Hindlimb muscle (tissue), 1 donor: Measurements from ENCODE around the gene PIP5KL1. TPM values are rescaled to one million over a fixed set of nuclear protein-coding genes. Genes with fewer than 3 reads are reported as not detected.
"Not testable (repeated sequence)": the region's sequence is repeated elsewhere in the genome, so short reads cannot be mapped to it uniquely, and the experiment has no call there.

Experiments
- DNase-seq: peaks from one replicate; pipeline ENCODE4 v3.0.0-alpha.2; 2013
- polyA plus RNA-seq: library from polyadenylated mRNA; unstranded; fragments of 120-200 nt; gene quantifications from one replicate; pipeline ENCODE4 v1.2.1, GENCODE V29; 2013; ENCODE audit not compliant: insufficient read length

PIP5KL1 gene
- polyA plus RNA-seq, 1 donor, result 3.3 TPM

DNA sequence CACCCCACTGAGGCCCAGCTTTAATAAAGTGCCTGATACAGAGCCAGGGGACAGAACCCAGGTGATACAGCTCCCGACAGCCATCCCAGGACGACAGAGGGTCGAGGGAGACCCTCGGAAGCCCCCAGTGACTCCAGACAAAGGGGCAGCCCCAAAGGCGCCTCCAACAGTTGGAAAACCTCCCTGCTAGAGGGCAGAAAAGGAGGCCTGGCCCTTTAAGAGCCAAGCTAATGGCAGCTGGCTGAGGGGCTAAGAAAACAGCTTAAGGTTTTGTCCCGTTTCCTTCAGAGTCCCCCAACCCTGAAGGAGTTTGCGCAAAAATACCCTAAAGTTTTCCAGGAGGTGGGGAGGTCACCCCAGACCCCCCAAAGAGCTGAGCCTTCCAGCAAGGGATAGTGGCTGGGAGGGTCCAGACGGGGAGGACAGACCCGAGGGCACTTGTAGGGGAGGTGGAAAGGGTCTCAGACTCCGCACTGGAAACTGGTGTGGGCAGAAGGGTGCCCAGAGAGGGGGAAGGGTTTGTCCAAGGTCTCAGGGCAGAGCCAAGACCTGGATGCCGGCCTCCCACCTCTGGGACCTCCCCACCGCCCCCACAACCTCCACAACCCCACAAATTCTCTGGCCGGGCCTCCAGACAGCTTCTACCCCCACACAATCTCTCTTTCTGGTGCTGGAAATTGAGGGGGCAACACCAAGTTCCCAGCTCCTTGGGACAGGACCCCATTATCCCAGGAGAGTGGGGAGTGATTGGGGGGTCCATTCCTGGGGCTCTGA is 44.9 kb downstream of the PIP5KL1 start:
- no peak for DNase-seq

DNA sequence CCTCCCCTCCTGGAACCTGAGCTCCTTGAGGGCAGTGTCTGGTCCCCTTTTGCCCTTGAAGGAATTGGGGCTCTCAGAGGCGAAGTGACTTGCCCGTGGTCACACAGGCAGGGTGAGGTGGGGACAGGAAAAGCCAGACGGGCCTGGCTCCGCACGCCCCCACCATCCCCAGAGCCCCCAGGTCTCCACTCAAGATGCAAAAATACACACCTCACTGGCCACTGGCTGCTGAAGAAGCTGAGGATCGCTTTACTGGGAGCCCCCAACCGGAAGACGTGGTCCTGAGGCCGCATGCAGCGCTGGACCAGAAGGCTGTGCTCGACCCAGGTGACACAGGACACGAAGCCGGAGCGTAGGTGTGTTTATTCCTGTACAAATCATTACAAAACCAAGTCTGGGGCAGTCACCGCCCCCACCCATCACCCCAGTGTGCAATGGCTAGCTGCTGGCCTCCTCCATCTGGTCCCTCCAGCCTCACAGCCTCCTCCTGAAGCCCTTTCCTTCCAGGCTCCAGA is 45.5 kb downstream of the PIP5KL1 start:
- DNase-seq, result no peak

DNA sequence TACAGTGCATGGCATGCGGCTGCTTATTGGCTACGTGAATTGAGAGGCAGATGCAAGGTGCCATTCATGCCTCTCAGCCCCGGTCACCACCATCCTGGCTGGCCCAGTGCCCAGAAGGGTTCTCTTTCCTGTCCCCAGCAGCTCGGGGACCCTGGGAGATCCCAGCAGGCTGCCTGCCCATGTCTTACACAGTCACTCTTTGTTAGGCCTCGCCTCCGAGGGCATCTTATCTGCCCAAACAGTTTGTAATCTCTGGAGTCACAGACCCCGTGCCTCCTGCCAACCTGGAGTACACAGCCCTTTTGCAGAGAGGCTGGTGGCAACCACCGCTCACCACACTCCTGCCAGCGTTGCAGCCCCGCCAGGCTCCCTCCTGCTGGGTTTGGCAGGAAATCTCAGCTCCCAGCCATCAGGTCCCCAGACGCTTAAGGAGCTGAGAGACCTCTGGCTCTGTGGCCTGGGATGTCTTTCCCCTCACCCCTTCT is 46.1 kb downstream of the PIP5KL1 start:
- DNase-seq, result no peak

DNA sequence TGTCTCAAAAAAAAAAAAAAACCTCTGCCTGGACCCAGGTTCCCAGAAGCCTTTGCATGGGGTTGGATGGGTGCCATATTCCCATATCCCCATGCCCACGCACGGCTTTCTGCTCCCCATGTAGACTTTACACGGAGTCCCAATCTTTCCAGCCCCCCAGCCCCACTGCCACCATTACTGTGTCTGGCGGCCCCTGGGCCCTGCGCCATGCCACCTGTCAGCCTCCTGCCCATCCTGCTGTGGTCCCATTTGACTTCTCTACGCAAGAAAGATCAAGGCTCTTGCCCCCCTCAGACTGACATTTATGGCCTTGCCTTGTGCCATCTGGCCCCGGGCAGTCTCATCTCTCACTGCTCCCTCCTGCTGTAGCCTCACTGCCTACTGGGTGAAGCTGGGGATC is 46.6 kb downstream of the PIP5KL1 start:
- DNase-seq, result no peak

DNA sequence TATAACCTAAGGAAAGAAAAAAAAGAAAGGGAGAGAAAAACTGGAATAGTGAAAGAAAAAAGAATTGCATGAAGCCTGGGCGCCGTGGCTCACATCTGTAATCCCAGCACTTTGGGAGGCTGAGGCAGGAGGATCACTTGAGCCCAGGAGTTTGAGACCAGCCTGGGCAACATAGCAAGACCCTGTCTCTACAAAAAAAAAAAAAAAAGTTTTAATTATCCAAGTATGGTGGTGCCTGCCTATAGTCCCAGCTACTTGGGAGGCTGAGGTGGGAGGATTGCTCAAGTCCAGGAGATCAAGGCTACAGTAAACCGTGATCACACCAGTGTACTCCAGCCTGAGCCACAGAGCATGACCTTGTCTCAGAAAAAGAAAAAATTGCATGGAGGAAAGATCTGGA is 48.9 kb downstream of the PIP5KL1 start:
- not testable (repeated sequence) for DNase-seq

DNA sequence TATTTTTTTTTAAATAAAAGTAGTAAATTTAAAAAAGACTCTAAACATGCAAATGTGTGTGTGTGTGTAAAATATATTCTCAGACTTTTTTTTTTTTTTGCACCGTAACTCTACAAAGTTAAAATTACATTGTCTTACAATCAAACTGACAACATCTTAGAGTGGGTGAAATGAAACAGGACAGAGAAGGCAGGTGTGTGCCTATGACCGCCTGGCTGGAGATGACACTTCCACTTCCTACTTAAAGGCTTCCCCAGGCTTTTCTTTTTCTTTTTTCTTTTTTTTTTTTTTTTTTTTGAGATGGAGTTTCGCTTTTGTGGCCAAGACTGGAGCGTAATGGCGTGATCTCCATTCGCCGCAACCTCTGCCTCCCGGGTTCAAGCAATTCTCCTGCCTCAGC is 50.4 kb downstream of the PIP5KL1 start:
- no peak for DNase-seq

DNA sequence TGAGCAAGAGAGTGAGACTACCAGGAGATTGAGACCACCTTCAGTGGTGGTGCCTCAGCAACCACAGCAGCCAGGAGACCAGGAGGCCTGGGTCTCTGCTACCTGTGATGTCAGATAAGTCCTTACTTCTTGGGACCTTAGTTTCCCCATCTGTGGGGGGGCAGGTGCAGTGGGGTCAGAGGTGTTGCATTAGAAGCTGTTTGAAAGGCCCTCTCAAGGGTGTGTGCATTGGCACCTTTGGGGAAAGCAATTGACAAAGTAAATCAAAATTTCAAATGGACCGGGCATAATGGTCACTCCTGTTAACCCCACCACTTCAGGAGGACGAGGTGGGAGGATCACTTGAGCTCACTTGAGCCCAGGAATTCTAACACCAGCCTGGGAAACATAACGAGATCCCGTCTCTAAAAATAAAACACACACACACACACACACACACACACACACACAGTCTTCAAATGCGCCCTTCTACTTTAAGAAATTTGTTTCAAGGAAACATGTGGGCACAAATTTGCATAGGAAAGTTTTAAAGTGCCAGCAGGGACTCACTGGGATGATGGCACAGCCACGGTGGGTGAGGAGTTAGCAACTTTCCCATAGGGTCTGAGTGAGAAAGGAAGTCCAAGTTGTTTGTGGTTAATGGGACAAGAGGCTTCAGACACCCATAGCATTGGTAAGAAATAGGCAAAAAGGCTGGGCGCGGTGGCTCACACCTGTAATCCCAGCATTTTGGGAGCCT is 51.8 kb downstream of the PIP5KL1 start:
- DNase-seq, result no peak

DNA sequence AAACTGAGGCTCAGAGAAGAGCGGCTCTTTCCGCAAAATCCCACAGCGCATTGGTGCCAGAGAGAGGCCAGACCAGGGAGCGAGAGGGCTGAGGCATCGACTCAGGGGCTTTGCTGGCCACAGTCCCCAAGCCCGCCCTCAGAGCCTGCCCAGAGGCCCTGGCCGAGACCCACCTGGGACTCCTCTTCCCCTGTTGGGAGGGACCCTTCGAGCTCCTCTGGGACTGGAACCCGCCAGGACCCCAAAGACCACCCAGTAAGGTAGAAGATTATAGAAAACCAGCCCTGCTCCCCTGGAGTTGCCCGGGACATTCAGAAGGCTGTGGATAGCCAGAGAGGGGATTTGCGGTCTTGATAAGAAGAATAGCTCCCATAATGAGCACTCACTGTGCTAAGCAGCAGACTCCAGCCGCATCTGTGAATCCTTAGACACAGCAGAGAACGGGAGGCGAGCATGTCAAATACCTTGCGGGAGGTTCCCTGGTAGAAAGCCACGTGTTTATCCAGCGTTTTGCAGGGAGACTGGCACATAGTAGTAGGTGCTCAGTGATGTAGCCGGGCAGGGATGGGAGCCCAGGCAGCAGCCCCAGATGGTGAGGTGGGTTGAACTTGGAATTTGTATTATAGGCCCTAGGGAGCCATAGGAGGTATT is 52.5 kb downstream of the PIP5KL1 start:
- no peak for DNase-seq

DNA sequence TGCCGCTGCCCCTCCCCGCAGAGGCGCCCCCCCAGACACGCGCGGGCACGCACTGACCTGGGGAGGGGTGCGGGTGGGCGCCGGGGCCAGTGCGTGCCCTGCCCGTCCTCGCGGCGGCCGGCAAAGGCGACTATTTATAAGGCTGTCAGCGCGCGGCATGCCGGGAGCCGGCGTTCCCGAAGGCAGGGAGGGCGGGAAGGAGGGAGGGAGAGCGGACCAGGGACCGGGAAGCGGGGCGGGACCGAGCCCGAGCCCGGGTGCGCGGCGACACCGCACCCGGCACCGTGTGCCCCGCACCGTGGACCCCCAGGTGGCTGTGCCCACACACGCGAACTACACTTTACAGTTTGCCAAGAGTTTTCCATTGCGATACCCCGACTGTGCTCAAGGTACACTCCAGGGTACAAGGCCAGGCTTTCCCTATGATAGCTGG is 53.0 kb downstream of the PIP5KL1 start, which contains the start of gene AK1:
AK1 (minus strand) TSS at position 110 of the 433 bp plus-strand sequence. CDS start 3,058 bp downstream, outside the sequence.
- DNase-seq, result peak; percentile 66

DNA sequence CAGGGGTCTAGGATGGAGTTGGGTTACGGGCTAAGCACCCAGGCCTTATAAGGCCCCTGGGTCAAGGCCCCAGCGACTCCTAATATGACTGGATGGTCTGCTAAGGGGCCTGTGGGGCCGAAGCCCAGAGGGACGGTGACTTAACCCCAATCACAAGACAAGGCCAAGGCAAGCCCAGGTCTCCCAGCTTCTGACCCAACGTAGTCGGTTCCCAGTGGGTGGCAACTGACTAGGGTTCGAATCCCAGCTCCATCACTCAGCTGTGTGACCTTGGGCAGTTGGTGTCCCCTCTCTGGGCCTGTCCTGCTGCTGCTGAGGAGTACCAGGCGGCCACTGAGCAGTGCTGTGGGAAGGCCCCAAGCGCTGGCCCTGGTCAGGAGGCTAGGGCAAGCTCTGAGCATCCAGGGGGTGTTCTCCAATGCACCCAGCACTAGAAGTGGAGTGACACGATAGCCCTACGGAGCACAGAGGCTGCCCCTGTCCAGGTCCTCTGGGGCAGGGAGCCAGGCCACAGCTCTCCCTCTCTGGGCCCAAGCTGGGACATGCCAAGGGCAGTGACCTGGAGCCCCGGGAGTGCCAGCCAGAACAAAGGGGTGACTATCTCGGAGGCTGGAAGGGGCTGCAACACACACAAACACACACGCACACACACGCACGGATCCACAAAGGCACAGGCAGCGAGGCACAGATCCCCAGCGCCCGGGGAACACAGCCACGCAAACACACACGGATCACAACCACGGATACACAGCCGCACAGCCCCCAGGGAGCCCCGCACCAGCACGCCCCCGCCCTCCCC is 53.6 kb downstream of the PIP5KL1 start:
- DNase-seq, result no peak

DNA sequence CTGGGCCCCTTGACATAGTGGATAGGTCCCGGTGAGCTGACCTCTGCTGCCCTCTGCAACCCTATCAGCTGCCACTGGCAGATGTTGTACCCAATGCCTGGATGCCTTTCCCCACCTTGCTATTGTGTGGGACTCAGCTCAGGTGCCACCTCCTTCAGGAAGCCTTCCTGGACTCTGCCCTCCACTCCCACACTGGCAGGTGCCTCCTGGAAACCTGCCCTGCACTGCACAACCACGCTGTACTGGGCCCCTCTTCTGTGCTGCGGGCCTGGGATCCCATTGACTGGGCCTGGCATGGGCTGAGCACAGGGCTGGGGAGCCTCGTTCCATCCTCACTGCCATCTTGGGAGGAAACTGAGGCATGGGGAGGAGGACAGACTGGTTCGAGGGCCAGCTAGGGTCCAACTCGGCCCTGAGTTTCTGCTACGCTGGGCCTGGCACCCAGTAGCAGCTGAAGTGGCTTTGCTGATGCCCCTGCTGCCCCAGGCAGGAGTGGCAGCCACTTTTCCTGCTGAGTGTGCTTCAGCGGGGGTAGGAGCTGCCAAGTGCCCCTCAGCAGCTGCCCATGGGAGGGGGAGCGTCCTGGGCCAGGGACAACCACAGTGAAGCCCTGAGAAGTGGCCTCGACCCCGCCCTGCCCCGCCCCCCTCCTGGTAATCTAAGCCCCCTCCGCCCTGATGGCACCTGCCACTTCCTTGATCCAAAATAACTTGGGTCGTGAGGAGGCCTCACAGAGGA is 54.4 kb downstream of the PIP5KL1 start:
- peak; percentile 34 for DNase-seq

DNA sequence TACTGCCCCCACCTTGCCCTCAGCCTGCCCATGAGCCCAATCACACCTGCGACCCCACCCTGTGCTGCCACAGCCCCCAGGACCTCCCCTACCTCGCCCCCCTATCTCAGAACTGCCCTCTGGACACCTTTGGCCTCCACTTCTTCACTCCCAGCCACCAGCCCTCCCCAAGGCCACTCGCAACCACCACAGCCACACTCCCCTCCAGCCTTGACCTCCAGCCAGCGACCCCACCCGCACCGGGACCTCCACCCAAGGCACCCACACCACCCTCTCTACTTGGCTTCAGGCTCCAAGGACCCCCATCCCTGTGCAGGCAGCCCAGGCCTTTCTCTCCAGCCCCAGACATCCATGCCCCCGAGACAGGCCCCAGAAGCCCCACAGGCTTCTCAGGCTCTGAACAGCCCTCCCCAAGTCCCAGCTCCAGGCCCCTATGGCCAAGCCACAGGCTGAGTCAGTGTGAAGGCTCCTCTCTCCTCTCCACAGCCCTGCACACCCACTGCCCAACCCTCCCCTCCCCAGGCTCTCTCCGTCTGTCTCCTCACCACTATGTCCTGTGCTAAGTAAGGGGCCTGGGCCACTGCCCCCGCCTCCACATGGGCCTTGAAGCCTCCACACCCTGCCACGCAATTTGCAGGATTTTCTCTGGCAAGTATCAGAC is 55.1 kb downstream of the PIP5KL1 start:
- DNase-seq, result no peak

DNA sequence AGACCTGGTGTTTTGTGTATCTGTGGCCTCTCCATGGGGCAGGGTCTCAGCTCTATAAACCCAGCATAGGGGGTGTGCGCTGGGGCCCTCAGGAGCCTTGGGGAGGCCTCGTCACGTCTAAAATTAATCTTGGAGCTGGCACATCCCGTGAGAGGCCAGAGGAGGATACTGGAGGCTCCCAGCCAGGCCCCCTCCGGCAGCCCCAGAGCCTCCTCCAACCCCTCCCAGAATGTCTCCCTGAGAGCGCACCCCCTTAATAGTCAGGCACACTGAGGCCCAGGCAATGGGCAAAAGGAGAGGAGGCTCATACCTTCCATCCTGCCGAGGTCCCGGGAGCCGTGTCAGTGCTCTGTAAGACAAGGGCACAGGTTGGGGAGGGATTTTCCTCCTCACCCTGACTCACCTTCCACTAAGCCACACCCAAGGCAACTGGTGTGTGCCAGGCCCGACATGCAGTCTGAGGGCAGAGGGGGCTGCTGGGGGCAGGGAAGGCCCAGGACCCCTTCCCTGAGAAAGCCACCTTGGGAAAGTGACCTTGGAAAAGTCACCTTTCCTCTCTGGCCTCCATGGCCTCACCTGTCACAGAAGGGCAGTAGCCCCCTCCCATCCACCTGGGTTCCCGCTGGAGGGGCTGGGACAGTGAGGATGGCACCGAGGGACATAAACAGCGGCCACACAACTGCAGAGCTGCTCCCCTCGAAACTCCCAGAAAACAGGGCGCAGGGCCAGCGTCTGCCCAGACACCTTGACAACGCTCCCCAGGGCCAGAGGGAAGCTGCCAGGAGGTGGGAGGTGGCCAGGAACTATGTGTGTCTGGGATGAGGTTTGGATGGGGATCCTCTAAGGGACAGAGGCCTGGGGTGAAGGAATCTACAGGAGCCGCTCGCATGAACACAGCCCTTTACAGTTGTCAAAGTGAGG is 56.0 kb downstream of the PIP5KL1 start:
- no peak for DNase-seq

DNA sequence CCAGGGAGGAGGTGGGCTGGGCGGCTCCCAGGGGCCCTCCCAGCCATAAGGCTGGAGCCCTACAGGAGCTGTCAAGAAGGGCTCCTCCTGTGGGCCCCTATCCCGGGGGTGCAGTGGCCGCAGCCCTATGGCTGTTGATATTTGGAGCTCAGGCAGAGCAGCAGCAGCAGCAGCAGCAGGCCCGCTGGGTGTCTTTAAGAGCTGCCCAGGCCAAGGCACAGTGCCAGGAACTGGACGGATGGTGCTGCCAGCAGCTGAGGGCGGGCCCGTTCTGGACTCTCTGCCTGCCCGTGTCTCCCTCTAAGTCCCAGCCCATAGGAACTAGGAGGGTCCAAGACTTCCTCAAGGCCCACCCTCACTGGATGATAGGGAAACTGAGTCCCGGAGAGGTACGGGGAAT is 56.7 kb downstream of the PIP5KL1 start:
- peak; percentile 54 for DNase-seq

DNA sequence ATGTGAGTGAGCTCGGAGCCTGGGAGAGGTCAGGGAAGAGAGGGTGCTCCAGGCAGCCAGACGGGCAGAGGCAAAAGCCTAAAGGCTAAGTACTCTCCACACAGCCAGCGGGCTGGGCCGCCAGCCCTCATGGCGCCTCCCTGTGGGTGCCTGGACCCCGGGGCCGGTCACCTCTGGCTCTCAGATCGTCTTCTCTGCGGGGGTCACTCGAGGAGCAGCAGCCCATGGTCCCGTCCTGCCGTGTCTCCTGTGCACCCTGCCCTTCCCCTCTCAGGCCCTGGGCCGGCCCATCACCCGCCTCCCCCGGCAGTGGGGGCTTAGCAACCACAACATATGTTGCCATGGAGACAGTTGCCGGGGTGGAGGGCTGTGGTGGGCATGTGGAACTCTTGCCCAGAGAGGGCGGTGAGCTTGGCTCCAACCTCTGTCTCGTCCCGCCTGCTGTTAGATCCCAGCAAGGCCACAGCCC is 57.3 kb downstream of the PIP5KL1 start:
- no peak for DNase-seq

DNA sequence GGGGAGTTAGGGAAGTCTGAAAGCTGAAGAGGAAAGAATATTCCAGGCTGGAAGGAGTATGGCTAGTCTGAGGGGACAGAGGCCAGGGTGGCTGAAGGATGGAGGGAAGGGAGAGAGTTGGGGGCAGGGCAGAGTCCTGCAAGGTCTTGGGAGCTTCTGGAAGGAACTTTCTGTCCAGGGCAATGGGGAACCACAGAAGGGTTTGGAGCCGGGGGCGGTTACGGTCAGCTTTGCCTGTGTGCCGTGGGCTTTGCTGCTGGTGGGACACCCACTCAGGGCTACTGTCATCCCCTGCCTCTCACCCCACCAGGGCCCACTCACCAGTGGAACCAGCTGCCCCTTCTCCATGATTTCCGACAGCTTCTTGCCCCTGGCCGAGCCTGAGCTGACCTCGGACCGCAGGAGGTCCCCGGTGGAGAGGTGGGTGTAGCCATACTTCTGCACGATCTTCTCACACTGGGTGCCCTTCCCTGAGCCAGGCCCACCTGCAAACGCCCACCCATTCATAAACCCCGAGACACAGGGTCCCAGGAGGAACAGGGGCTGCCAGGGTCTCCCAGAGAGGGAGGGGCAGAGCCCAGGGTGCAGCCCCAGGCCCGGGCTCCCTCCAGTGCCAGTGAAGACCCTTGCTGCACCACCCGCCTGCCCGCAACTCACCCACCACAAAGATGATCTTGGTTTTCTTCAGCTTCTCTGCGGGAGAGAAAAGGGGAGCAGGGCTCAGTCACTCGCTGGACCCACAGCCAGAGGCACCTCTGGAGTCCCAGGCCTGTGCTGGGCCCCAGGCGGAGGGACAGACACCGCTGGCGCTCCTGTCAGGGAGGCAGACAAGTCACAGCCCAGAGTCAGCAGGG is 58.0 kb downstream of the PIP5KL1 start:
- DNase-seq, result no peak

DNA sequence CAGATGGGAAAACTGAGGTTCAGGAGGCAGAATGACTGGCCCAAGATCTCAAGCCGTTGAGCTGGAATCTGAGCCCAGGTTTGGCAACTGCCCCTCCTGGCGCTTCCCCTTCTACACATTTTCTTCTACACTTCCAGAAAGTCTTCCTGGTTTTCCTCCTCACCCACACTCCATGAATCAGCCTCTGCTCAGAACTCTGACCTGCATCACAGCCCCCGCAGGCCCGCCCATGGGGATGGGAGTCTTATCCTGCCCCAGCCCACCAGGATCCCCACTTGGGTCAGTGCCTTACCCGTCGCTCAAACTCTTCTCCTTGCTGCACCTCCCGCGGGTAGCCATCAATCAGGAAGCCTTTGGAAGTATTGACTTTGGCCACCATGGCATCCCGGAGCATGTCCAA is 59.0 kb downstream of the PIP5KL1 start:
- DNase-seq, result no peak

DNA sequence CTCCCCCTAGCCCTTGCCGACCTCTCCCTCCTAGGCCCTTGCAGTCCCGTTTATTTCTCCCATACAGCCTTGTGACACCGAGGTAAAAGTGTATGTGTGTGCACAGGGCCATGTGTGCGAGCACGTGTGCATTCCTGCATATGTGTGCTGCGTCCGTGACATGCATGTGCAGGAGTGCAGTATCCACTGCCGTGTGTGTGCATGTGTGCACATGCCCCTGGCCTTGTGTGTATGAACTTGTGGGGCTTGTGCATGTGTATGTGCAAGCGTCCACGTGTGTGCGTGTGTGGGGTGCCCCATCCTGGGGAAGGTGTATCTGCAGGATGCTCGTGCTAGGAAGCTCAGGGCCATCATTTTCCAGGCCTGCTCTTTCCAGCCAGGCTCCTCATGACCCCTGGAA is 59.7 kb downstream of the PIP5KL1 start:
- no peak for DNase-seq
